AG04450 (cell line): ENCODE data around the gene LYL1. TPM values are rescaled to one million over a fixed set of nuclear protein-coding genes. Genes with fewer than 3 reads are reported as not detected.

Source experiments
- CTCF ChIA-PET: fragments of 300-600, 350-600 bp; formaldehyde crosslinking; extraction: SDS; loops from one replicate; lab custom pipeline; 2022; ENCODE audit warnings: antibody characterized with exemption, inconsistent platforms; lab: Charles Lee
- POLR2A ChIA-PET: fragments of 350-600 bp; formaldehyde crosslinking; extraction: SDS; loops from one replicate; lab custom pipeline; 2021; ENCODE audit warnings: antibody characterized with exemption, inconsistent platforms; lab: Yijun Ruan, JAX
- DNase-seq: peaks from one replicate; pipeline ENCODE4 v3.0.0-alpha.2; 2011; ENCODE audit warnings: low read depth, low spot score
- H3K27ac ChIP-seq: one replicate; pipeline ENCODE4 v1.5.1; 2012; ENCODE audit warnings: low read depth, low read length, control low read depth
- H3K27me3 ChIP-seq: one replicate; pipeline ENCODE4 v1.6.0; 2012; ENCODE audit warnings: low read length; ENCODE audit not compliant: control insufficient read depth, insufficient read depth
- H3K4me3 ChIP-seq: 2 replicates; pipeline ENCODE4 v1.5.1; 2011; ENCODE audit warnings: mild to moderate bottlenecking, low read depth, low read length, control low read depth
- H3K9me3 ChIP-seq: 2 replicates; pipeline ENCODE4 v1.5.1; 2012; ENCODE audit warnings: low read length; ENCODE audit not compliant: control insufficient read depth, insufficient read depth
- polyA plus RNA-seq: library from polyadenylated mRNA; depleted of rRNA; stranded (reverse); fragments of >200 nt; gene quantifications from 2 replicates; pipeline ENCODE4 v1.2.3, GENCODE V29; 2011
- TF ChIP-seq, protein P1 (sequence below): IDR thresholded peaks from 2 replicates; pipeline ENCODE4 v1.5.1; 2011; ENCODE audit warnings: low read depth, low read length, control low read depth, inconsistent platforms

Gene LYL1
- polyA plus RNA-seq, 1 experiment, result 0.11 TPM

- ChIA-PET POLR2A (interaction anchor here (0.9 to 1.2 kb wide), 3 partner anchors 15 to 119 kb away, joined by 3 read pairs; no protein-coding TSS in a partner anchor), CTCF (interaction anchor here (0.6 to 7.6 kb wide), 33 partner anchors 8 to 1293 kb away, joined by 3 to 150 read pairs (median 4); partner anchors contain the start of gene DAND5)
- Histone ChIP-seq H3K27ac (peak overlapping the region; percentile 21), H3K27me3 (no peaks in the 10 kb centered on the region), H3K4me3 (no peak overlapping the region), H3K9me3 (no peaks in the 10 kb centered on the region; the same call in 1 of the 2 replicates)
- DNase-seq, result peak; percentile 60
- TF ChIP-seq, protein P1, sequence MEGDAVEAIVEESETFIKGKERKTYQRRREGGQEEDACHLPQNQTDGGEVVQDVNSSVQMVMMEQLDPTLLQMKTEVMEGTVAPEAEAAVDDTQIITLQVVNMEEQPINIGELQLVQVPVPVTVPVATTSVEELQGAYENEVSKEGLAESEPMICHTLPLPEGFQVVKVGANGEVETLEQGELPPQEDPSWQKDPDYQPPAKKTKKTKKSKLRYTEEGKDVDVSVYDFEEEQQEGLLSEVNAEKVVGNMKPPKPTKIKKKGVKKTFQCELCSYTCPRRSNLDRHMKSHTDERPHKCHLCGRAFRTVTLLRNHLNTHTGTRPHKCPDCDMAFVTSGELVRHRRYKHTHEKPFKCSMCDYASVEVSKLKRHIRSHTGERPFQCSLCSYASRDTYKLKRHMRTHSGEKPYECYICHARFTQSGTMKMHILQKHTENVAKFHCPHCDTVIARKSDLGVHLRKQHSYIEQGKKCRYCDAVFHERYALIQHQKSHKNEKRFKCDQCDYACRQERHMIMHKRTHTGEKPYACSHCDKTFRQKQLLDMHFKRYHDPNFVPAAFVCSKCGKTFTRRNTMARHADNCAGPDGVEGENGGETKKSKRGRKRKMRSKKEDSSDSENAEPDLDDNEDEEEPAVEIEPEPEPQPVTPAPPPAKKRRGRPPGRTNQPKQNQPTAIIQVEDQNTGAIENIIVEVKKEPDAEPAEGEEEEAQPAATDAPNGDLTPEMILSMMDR, result peak; percentile 89
Observed at GRCh38 chr19:13093407-13094105, 9.1 kb downstream of the LYL1 start.

GRCh38 chr19:13092606-13093235 lies 9.9 kb downstream of the LYL1 start:
- peak overlapping the region; percentile 31 for H3K27ac ChIP-seq
- DNase-seq, result no peak
- ChIA-PET CTCF (interaction anchor here (0.6 to 7.6 kb wide), 9 partner anchors 9 to 1294 kb away, joined by 3 to 150 read pairs (median 24); no protein-coding TSS in a partner anchor), POLR2A (no interaction called here)
- no peak overlapping the region for H3K4me3 ChIP-seq
- no peaks in the 10 kb centered on the region; the same call in 1 of the 2 replicates for H3K9me3 ChIP-seq
- TF ChIP-seq, protein P1, result no peak
- no peaks in the 10 kb centered on the region for H3K27me3 ChIP-seq

DNA sequence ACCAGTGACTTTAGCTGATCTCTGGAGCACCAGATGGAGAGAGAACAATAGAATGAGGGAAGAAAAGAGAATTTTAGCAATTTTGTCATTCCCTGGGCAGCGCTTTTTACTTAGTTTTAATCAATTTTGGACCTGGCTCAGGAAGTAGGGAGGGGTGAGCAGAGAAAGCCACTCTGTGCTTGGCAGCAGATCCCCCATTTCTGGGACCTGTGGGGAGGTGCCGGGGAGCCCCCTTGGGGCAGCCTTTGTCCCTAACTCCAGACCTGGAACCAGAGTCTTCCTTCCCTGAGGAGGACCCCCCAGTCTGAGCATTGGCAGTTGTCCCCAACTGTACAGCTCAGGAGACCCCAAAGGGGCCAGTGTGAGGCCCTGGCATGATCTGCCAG lies 10.5 kb downstream of the LYL1 start:
- H3K27me3 ChIP-seq, result no peaks in the 10 kb centered on the region
- no peak for DNase-seq
- no peaks in the 10 kb centered on the region; the same call in 1 of the 2 replicates for H3K9me3 ChIP-seq
- TF ChIP-seq, protein P1, result no peak
- POLR2A ChIA-PET, result no interaction called here
- H3K4me3 ChIP-seq, result no peak overlapping the region
- peak overlapping the region; percentile 31 for H3K27ac ChIP-seq
- CTCF ChIA-PET, result interaction anchor here (0.9 to 7.6 kb wide), 4 partner anchors 31 to 127 kb away, joined by 3 to 150 read pairs (median 15); no protein-coding TSS in a partner anchor

- H3K27ac ChIP-seq, result peak overlapping the region; percentile 47
- H3K9me3 ChIP-seq, result no peaks in the 10 kb centered on the region; the same call in 1 of the 2 replicates
- no peak for DNase-seq
- TF ChIP-seq, protein P1, result no peak
- CTCF ChIA-PET, result interaction anchor here (0.6 to 7.6 kb wide), 7 partner anchors 13 to 605 kb away, joined by 3 to 150 read pairs (median 4); no protein-coding TSS in a partner anchor
- H3K4me3 ChIP-seq, result no peak overlapping the region
- no peaks in the 10 kb centered on the region for H3K27me3 ChIP-seq
- POLR2A ChIA-PET, result interaction anchor here (0.6 to 0.8 kb wide), 4 partner anchors 29 to 300 kb away, joined by 3 to 9 read pairs (median 4); partner anchors contain the start of genes FARSA and JUNB
Observed at GRCh38 chr19:13091400-13092157, 11.1 kb downstream of the LYL1 start.
